Astrocyte of the spinal cord (primary cell): Measurements from ENCODE around the gene MYL2.

Source experiments
- DNase-seq: peaks from one replicate; pipeline ENCODE4 v3.0.0; 2011; ENCODE audit warnings: low read depth, low spot score
- H3K4me3 ChIP-seq: 2 replicates; pipeline ENCODE4 v1.5.1; 2011; ENCODE audit warnings: low read depth, mild to moderate bottlenecking, low read length, moderate library complexity
- CTCF ChIP-seq: IDR thresholded peaks from 2 replicates; pipeline ENCODE4 v1.5.1; 2012; ENCODE audit warnings: low read depth, mild to moderate bottlenecking, low read length, inconsistent platforms
- in situ Hi-C: cut with HindIII; loops from 2 replicates; pipeline ENCODE4 v1.10.0; 2017; ENCODE audit warnings: low sequenced_read_pairs

Gene MYL2

GRCh38 chr12:110936367-110937103, 16.2 kb upstream of the MYL2 start:
- in situ Hi-C loops = no loop called here
- H3K4me3 ChIP-seq = no peak overlapping the region
- DNase-seq = no peak
- no peak for TF ChIP-seq CTCF

GRCh38 chr12:110935588-110935987, 15.2 kb upstream of the MYL2 start:
- no peak overlapping the region for H3K4me3 ChIP-seq
- in situ Hi-C loops = no loop called here
- no peak for TF ChIP-seq CTCF
- DNase-seq = no peak

GRCh38 chr12:110934093-110934852, 13.9 kb upstream of the MYL2 start:
- in situ Hi-C loops = no loop called here
- no peak overlapping the region for H3K4me3 ChIP-seq
- no peak for DNase-seq
- no peak for TF ChIP-seq CTCF

GRCh38 chr12:110933326-110933974, 13.1 kb upstream of the MYL2 start:
- no peak for TF ChIP-seq CTCF
- in situ Hi-C loops = no loop called here
- DNase-seq = no peak
- H3K4me3 ChIP-seq = no peak overlapping the region

GRCh38 chr12:110932046-110932445, 11.7 kb upstream of the MYL2 start:
- H3K4me3 ChIP-seq = no peak overlapping the region
- in situ Hi-C loops = no loop called here
- TF ChIP-seq CTCF = peak; percentile 43
- no peak for DNase-seq

GRCh38 chr12:110931315-110931728, 10.9 kb upstream of the MYL2 start:
- in situ Hi-C loops = no loop called here
- TF ChIP-seq CTCF = no peak
- H3K4me3 ChIP-seq = no peak overlapping the region
- DNase-seq = no peak
